Cardiac fibroblast (primary cell): ENCODE data around the gene RABL3.

Experiments
- DNase-seq, 2 donors: peaks; one replicate each; pipeline versions ENCODE4 v3.0.0 to v3.0.0-alpha.2; 2010; ENCODE audit warnings: low read depth in 2 of 2
- H3K4me3 ChIP-seq, 2 donors: replicated peaks in 1 of 2; 1 replicate in 1 of 2; 2 replicates in 1 of 2; pipeline ENCODE4 v1.5.1; 2011; ENCODE audit warnings: low read depth in 2 of 2, low read length in 2 of 2, mild to moderate bottlenecking in 2 of 2, moderate library complexity in 1 of 2
- CTCF ChIP-seq: IDR thresholded peaks from one replicate; pipeline ENCODE4 v1.5.1; 2011; ENCODE audit warnings: low read depth, mild to moderate bottlenecking, low read length, inconsistent platforms

RABL3 gene

GRCh38 chr3:120661945-120662344, 80.4 kb downstream of the RABL3 start:
- no peak for TF ChIP-seq CTCF
- DNase-seq = no peak
- H3K4me3 ChIP-seq = no peak overlapping the region

GRCh38 chr3:120661106-120661905, 81.0 kb downstream of the RABL3 start:
- no peak for TF ChIP-seq CTCF
- peak; percentile 4 to 47 for DNase-seq
- no peak overlapping the region for H3K4me3 ChIP-seq

- no peak overlapping the region for H3K4me3 ChIP-seq
- no peak for TF ChIP-seq CTCF
- DNase-seq = no peak
Observed at GRCh38 chr3:120659834-120660233, 82.5 kb downstream of the RABL3 start.

- no peak for DNase-seq
- no peak overlapping the region for H3K4me3 ChIP-seq
- TF ChIP-seq CTCF = no peak
Observed at GRCh38 chr3:120659285-120659684, 83.0 kb downstream of the RABL3 start.

GRCh38 chr3:120652896-120653545, 89.3 kb downstream of the RABL3 start:
- no peak overlapping the region for H3K4me3 ChIP-seq
- TF ChIP-seq CTCF = no peak

GRCh38 chr3:120652281-120652680, 90.0 kb downstream of the RABL3 start:
- no peak overlapping the region for H3K4me3 ChIP-seq
- no peak for TF ChIP-seq CTCF
- no peak for DNase-seq

More at GRCh38 chr3:120652896-120653545, 89.3 kb downstream of the RABL3 start:
- no peak for DNase-seq
